ENCODE measurements around the gene SOCS6. TPM values are rescaled to one million over a fixed set of nuclear protein-coding genes. Genes with fewer than 3 reads are reported as not detected.

The SOCS6 gene
- total RNA-seq, 6 experiments from 2014 or later: 26.4 to 35.3 (median 30.7) TPM

DNA sequence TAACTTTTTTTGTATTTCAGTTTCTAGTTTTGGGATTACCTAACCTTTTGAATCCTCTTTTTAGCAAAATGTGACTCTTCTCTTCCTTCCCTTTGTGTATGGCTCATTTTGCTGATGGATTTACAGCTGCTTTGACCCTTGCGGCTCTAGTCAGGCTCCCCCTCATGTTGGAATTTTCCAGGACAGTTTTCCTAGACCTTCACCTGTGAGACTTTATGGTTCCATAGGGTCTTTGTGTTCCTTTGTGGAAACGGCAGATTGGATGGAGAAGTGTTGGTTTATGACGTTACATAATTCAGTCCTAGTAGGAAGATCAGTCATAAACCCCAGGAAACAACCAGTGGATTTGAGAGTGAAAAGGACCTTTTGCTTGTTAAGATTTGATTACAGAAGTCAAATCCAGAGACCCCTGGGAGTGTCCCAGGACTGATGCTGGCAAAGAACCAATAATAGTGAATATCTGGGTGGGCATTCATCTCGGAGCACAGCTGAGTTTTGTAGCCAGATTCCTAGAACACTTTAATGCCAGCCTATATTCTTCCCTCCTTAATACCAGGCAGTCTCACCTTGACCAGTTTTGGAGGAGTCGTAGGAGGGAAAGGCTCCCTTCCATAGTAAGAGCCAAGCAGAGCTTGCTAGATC is 42.7 kb downstream of the SOCS6 start:
- peaks cover 2% of the 10 kb centered on the region for H3K27me3 Mint-ChIP-seq (ENCODE audit: insufficient read depth)
- H3K36me3 Mint-ChIP-seq (ENCODE audit: low read depth): peaks cover 53% of the 10 kb centered on the region
- peaks cover 67% of the 10 kb centered on the region for H3K4me1 Mint-ChIP-seq (ENCODE audit: low read depth)
- peak overlapping the region; percentile 45; the same call in 1 of the 2 replicates for H3K4me3 Mint-ChIP-seq
- H3K27ac Mint-ChIP-seq: peak overlapping the region; percentile 76
- no peak for DNase-seq
- TF ChIP-seq, protein P1, sequence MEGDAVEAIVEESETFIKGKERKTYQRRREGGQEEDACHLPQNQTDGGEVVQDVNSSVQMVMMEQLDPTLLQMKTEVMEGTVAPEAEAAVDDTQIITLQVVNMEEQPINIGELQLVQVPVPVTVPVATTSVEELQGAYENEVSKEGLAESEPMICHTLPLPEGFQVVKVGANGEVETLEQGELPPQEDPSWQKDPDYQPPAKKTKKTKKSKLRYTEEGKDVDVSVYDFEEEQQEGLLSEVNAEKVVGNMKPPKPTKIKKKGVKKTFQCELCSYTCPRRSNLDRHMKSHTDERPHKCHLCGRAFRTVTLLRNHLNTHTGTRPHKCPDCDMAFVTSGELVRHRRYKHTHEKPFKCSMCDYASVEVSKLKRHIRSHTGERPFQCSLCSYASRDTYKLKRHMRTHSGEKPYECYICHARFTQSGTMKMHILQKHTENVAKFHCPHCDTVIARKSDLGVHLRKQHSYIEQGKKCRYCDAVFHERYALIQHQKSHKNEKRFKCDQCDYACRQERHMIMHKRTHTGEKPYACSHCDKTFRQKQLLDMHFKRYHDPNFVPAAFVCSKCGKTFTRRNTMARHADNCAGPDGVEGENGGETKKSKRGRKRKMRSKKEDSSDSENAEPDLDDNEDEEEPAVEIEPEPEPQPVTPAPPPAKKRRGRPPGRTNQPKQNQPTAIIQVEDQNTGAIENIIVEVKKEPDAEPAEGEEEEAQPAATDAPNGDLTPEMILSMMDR (IDR thresholded peaks at IDR 0.05): no peak
- H3K9me3 Mint-ChIP-seq: peaks cover 14% of the 10 kb centered on the region

DNA sequence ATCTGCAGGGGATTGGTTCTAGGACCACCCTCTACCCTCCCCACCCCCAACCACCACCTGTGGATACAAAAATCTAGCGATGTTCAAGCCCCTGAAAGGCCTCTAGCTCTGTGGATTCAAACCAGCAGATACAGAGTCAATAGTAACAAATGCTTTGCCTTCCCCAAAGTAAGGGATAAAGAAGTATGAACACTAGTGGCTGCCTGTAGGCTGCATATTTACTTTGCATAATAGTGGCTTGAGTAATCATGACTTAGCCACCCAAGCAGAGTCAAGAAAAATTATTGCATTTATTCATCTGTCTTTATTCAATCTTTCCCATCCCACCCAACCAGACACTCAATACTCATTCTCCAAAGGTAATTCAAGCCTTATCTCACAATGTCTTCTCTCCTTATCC is 43.8 kb downstream of the SOCS6 start:
- H3K36me3 Mint-ChIP-seq (ENCODE audit: low read depth): peaks cover 57% of the 10 kb centered on the region
- peaks cover 14% of the 10 kb centered on the region for H3K9me3 Mint-ChIP-seq
- H3K27ac Mint-ChIP-seq: peak overlapping the region; percentile 76
- TF ChIP-seq, protein P1 (IDR thresholded peaks at IDR 0.05): no peak
- DNase-seq: peak; percentile 34
- peaks cover 76% of the 10 kb centered on the region for H3K4me1 Mint-ChIP-seq (ENCODE audit: low read depth)
- peak overlapping the region; percentile 6 for H3K4me3 Mint-ChIP-seq
- H3K27me3 Mint-ChIP-seq (ENCODE audit: insufficient read depth): peaks cover 2% of the 10 kb centered on the region

DNA sequence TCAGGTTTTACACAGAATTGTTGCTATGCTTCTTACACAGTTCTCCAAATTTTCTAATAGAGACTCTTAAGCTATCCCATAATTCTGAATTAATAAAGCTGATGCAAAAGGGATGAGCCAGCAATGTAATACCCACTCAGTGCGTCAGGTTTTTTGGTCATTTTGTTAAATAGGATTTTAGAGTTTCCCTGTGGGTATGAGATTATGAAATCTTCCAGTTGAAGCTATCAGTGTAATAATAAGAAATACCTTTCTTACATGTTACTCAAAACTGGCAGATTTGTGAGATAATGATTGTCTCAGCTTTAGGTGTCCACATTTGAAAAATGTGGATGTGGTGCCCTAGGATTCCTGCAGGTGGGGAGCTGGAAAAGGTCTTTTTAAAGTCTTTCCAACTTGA is 44.5 kb downstream of the SOCS6 start:
- Mint-ChIP-seq H3K27ac (peak overlapping the region; percentile 76), H3K9me3 (peaks cover 14% of the 10 kb centered on the region)
- DNase-seq: no peak

DNA sequence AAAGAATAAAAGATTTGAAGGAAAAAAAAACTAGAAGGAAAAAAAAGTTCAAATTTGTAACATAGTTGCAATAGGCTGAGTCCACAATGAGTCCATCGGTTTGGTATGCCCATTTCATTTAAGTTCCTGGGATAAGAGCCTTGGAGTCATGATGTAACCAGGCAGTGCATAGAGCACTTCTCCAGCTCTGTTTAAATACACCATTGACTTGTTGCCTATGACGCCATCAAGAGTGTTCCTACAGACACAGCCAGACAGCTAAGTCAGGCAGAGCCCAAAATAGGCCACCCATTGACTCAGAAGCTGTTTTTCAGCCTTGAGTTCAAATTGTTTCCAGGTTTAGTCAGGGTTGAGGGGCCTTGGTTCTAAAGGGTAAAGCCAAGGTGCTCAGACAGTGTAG is 44.9 kb downstream of the SOCS6 start:
- peaks cover 52% of the 10 kb centered on the region for H3K36me3 Mint-ChIP-seq (ENCODE audit: low read depth)
- peaks cover 66% of the 10 kb centered on the region for H3K4me1 Mint-ChIP-seq (ENCODE audit: low read depth)
- peak overlapping the region; percentile 74 for H3K4me3 Mint-ChIP-seq
- TF ChIP-seq, protein P1 (IDR thresholded peaks at IDR 0.05): no peak
- peaks cover 2% of the 10 kb centered on the region for H3K27me3 Mint-ChIP-seq (ENCODE audit: insufficient read depth)
- DNase-seq: peak; percentile 97
- H3K27ac Mint-ChIP-seq: peak overlapping the region; percentile 76
- H3K9me3 Mint-ChIP-seq: peaks cover 17% of the 10 kb centered on the region

More for the DNA sequence above, 44.5 kb downstream of the SOCS6 start:
- H3K27me3 Mint-ChIP-seq (ENCODE audit: insufficient read depth): peaks cover 2% of the 10 kb centered on the region
- H3K4me1 Mint-ChIP-seq (ENCODE audit: low read depth): peaks cover 71% of the 10 kb centered on the region
- TF ChIP-seq, protein P1 (IDR thresholded peaks at IDR 0.05): peak; percentile 24; the same call in 1 of the 2 replicates
- peak overlapping the region; percentile 74 for H3K4me3 Mint-ChIP-seq
- peaks cover 52% of the 10 kb centered on the region for H3K36me3 Mint-ChIP-seq (ENCODE audit: low read depth)

DNA sequence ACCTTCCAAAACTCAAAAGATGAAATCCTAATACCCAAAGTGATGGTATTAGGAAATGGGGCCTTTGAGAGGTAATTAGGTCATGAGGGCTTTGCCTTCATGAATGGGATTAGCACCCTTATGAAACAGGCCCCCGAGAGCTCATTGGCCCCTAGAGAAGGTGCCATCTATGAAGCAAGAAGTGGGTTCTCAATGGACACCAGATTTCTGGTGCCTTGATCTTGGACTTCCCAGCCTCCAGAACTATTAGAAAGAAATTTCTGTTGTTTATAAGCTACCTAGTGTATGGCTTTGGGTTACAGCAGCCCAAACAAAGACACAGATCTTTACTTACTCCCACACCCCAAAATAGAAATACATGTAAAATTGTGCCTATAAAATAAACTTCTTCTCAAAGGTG is 45.4 kb downstream of the SOCS6 start:
- H3K27ac Mint-ChIP-seq: peak overlapping the region; percentile 76
- H3K4me3 Mint-ChIP-seq: peak overlapping the region; percentile 54
- peaks cover 53% of the 10 kb centered on the region for H3K36me3 Mint-ChIP-seq (ENCODE audit: low read depth)
- peaks cover 61% of the 10 kb centered on the region for H3K4me1 Mint-ChIP-seq (ENCODE audit: low read depth)
- peaks cover 18% of the 10 kb centered on the region for H3K9me3 Mint-ChIP-seq
- DNase-seq: no peak
- TF ChIP-seq, protein P1 (IDR thresholded peaks at IDR 0.05): no peak
- H3K27me3 Mint-ChIP-seq (ENCODE audit: insufficient read depth): peaks cover 2% of the 10 kb centered on the region
